Trophoblast cell (in vitro differentiated cells and primary cell): Measurements from ENCODE around the gene MGMT.

ENCODE experiments used
- DNase-seq, 2 donors: peaks; one replicate each; pipeline ENCODE4 v3.0.0-alpha.2; 2016
- H2AFZ ChIP-seq: 2 replicates; pipeline ENCODE4 v1.6.1; 2013; ENCODE audit warnings: low read length, moderate library complexity, mild to moderate bottlenecking; ENCODE audit not compliant: insufficient read depth, poor library complexity
- H2AK5ac ChIP-seq: 2 replicates; pipeline ENCODE4 v1.6.1; 2013; ENCODE audit warnings: mild to moderate bottlenecking, low read length
- H2BK120ac ChIP-seq: 2 replicates; pipeline ENCODE4 v1.6.1; 2013; ENCODE audit warnings: low read length, mild to moderate bottlenecking, moderate library complexity; ENCODE audit not compliant: insufficient read depth, poor library complexity
- H2BK12ac ChIP-seq: 2 replicates; pipeline ENCODE4 v1.6.1; 2013; ENCODE audit warnings: mild to moderate bottlenecking, low read length, moderate library complexity
- H2BK5ac ChIP-seq: 2 replicates; pipeline ENCODE4 v1.6.1; 2013; ENCODE audit warnings: low read length, low read depth, moderate library complexity, mild to moderate bottlenecking; ENCODE audit not compliant: poor library complexity
- H3K14ac ChIP-seq: 2 replicates; pipeline ENCODE4 v1.6.1; 2013; ENCODE audit warnings: mild to moderate bottlenecking, low read length
- H3K18ac ChIP-seq: 2 replicates; pipeline ENCODE4 v1.6.1; 2013; ENCODE audit warnings: mild to moderate bottlenecking, low read length
- H3K23ac ChIP-seq: 2 replicates; pipeline ENCODE4 v1.6.1; 2013; ENCODE audit warnings: low read length
- H3K27ac ChIP-seq: 2 replicates; pipeline ENCODE4 v1.5.1; 2013; ENCODE audit warnings: low read depth, mild to moderate bottlenecking, inconsistent platforms, low read length, moderate library complexity
- H3K27me3 ChIP-seq: 2 replicates; pipeline ENCODE4 v1.6.1; 2013; ENCODE audit warnings: inconsistent platforms, mild to moderate bottlenecking, low read length, moderate library complexity; ENCODE audit not compliant: insufficient read depth
- H3K36me3 ChIP-seq, 2 experiments: 1 replicate in 1 of 2; 2 replicates in 1 of 2; pipeline ENCODE4 v1.6.1; 2013; ENCODE audit warnings: low read length in 2 of 2, mild to moderate bottlenecking in 2 of 2, moderate library complexity in 1 of 2; ENCODE audit not compliant: insufficient read depth in 2 of 2, control insufficient read depth in 1 of 2
- H3K4ac ChIP-seq: 2 replicates; pipeline ENCODE4 v1.6.1; 2013; ENCODE audit warnings: low read depth, mild to moderate bottlenecking, low read length, moderate library complexity
- H3K4me1 ChIP-seq, 2 experiments: 1 replicate in 1 of 2; 2 replicates in 1 of 2; pipeline ENCODE4 v1.6.1; 2013; ENCODE audit warnings: low read length in 2 of 2, mild to moderate bottlenecking in 2 of 2, moderate library complexity in 1 of 2; ENCODE audit not compliant: insufficient read depth in 2 of 2, control insufficient read depth in 1 of 2
- H3K4me2 ChIP-seq: 2 replicates; pipeline ENCODE4 v1.6.1; 2013; ENCODE audit warnings: inconsistent platforms, mild to moderate bottlenecking, low read length, moderate library complexity
- H3K4me3 ChIP-seq: 2 replicates; pipeline ENCODE4 v1.5.1; 2013; ENCODE audit warnings: mild to moderate bottlenecking, low read depth, low read length, inconsistent platforms
- H3K79me1 ChIP-seq: one replicate; pipeline ENCODE4 v1.6.1; 2013; ENCODE audit warnings: low read length
- H3K79me2 ChIP-seq: 2 replicates; pipeline ENCODE4 v1.6.1; 2013; ENCODE audit warnings: low read length, mild to moderate bottlenecking; ENCODE audit not compliant: control insufficient read depth, insufficient read depth, poor library complexity
- H3K9ac ChIP-seq: 2 replicates; pipeline ENCODE4 v1.6.1; 2013; ENCODE audit warnings: mild to moderate bottlenecking, low read length
- H3K9me3 ChIP-seq: 2 replicates; pipeline ENCODE4 v1.6.1; 2013; ENCODE audit warnings: low read depth, mild to moderate bottlenecking, control low read depth, inconsistent platforms, low read length; ENCODE audit not compliant: insufficient read depth
- H4K12ac ChIP-seq: 2 replicates; pipeline ENCODE4 v1.6.1; 2013; ENCODE audit warnings: low read depth, mild to moderate bottlenecking, low read length, moderate library complexity
- H4K8ac ChIP-seq: 2 replicates; pipeline ENCODE4 v1.6.1; 2013; ENCODE audit warnings: low read depth, mild to moderate bottlenecking, low read length, moderate library complexity
- H4K91ac ChIP-seq: one replicate; pipeline ENCODE4 v1.6.1; 2013; ENCODE audit warnings: low read depth, mild to moderate bottlenecking, low read length, moderate library complexity
- WGBS: extraction: QIAGEN DNeasy Blood & Tissue Kit; methylation state at CpG from one replicate; pipeline ENCODE4 v1.1.7; 2013; ENCODE audit warnings: missing lambda C conversion rate; ENCODE audit not compliant: insufficient read length, insufficient coverage; ENCODE audit errors: extremely low coverage; 5-methylcytosine and 5-hydroxymethylcytosine counted together

The MGMT gene

DNA sequence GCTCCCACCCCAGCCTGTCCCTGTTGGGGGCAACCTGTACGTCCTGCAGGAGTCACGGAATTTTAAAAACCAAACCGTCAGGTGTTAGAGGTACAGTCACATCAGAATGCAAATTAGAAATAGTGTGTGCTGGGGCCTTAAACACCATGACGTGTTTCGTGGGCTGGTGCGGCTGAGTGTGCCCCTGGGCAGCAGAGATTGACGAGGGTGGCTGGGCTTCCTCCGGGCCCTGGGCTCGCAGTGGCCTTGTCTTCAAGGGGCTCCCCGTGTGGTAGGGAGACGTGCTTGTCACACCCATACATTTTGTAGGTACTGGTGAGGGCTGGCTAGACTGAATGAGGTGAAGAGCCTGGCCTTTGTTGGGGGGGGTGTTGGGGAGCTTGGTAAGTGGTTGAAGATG is 7.6 kb downstream of the MGMT start:
- no peak overlapping the region for H4K8ac ChIP-seq
- H3K9ac ChIP-seq = no peak overlapping the region
- no CpG with 5 or more reads among the region's 11 CpGs for WGBS
- no peak overlapping the region for H2AFZ ChIP-seq
- no peak overlapping the region for H3K23ac ChIP-seq
- no peak overlapping the region for H3K4ac ChIP-seq
- H2BK120ac ChIP-seq = no peak overlapping the region
- DNase-seq = no peak
- H4K91ac ChIP-seq = no peak overlapping the region
- no peak overlapping the region for H3K18ac ChIP-seq
- H3K4me1 ChIP-seq = no peaks in the 10 kb centered on the region
- H3K4me2 ChIP-seq = no peak overlapping the region
- no peak overlapping the region for H4K12ac ChIP-seq
- peaks cover 0 to 1% of the 10 kb centered on the region in 2 experiments for H3K36me3 ChIP-seq
- H3K9me3 ChIP-seq = no peaks in the 10 kb centered on the region
- no peaks in the 10 kb centered on the region for H3K27me3 ChIP-seq
- H2BK5ac ChIP-seq = no peak overlapping the region
- H2BK12ac ChIP-seq = no peak overlapping the region
- no peak overlapping the region for H3K27ac ChIP-seq
- H3K79me2 ChIP-seq = no peaks in the 10 kb centered on the region
- no peak overlapping the region for H2AK5ac ChIP-seq
- no peak overlapping the region for H3K4me3 ChIP-seq
- H3K14ac ChIP-seq = no peak overlapping the region
- H3K79me1 ChIP-seq = no peaks in the 10 kb centered on the region

GRCh38 chr10:129476431-129476830 is 9.4 kb downstream of the MGMT start:
- Histone ChIP-seq H4K8ac (no peak overlapping the region), H3K79me2 (no peaks in the 10 kb centered on the region), H4K91ac (no peak overlapping the region), H3K27me3 (no peaks in the 10 kb centered on the region), H3K4me1 (no peaks in the 10 kb centered on the region), H3K36me3 (no peaks in the 10 kb centered on the region), H3K14ac (no peak overlapping the region), H3K4ac (no peak overlapping the region), H3K18ac (no peak overlapping the region), H2BK120ac (no peak overlapping the region), H3K23ac (no peak overlapping the region), H2AFZ (no peak overlapping the region), H3K9me3 (peaks cover 2% of the 10 kb centered on the region), H2AK5ac (no peak overlapping the region), H3K27ac (no peak overlapping the region), H4K12ac (no peak overlapping the region), H3K9ac (no peak overlapping the region), H2BK12ac (no peak overlapping the region), H3K4me3 (no peak overlapping the region), H3K79me1 (no peaks in the 10 kb centered on the region), H3K4me2 (no peak overlapping the region), H2BK5ac (no peak overlapping the region)
- DNase-seq = no peak
- WGBS = no CpG with 5 or more reads among the region's 8 CpGs

GRCh38 chr10:129477051-129477450 is 10.0 kb downstream of the MGMT start:
- peaks cover 2% of the 10 kb centered on the region for H3K9me3 ChIP-seq
- no peaks in the 10 kb centered on the region for H3K79me2 ChIP-seq
- WGBS = no CpG with 5 or more reads among the region's 5 CpGs
- no peaks in the 10 kb centered on the region for H3K27me3 ChIP-seq
- no peak overlapping the region for H3K4ac ChIP-seq
- no peak overlapping the region for H3K9ac ChIP-seq
- no peak overlapping the region for H3K14ac ChIP-seq
- H3K36me3 ChIP-seq = no peaks in the 10 kb centered on the region
- H4K12ac ChIP-seq = no peak overlapping the region
- no peaks in the 10 kb centered on the region for H3K4me1 ChIP-seq
- H2AFZ ChIP-seq = no peak overlapping the region
- H3K27ac ChIP-seq = no peak overlapping the region
- no peak overlapping the region for H3K4me3 ChIP-seq
- no peak overlapping the region for H4K91ac ChIP-seq
- no peak overlapping the region for H2BK12ac ChIP-seq
- no peaks in the 10 kb centered on the region for H3K79me1 ChIP-seq
- no peak overlapping the region for H4K8ac ChIP-seq
- no peak overlapping the region for H3K18ac ChIP-seq
- DNase-seq = no peak
- no peak overlapping the region for H2BK5ac ChIP-seq
- no peak overlapping the region for H3K23ac ChIP-seq
- no peak overlapping the region for H3K4me2 ChIP-seq
- H2BK120ac ChIP-seq = no peak overlapping the region
- H2AK5ac ChIP-seq = no peak overlapping the region

- Histone ChIP-seq H3K9me3 (peaks cover 4% of the 10 kb centered on the region), H2AK5ac (no peak overlapping the region), H3K79me1 (no peaks in the 10 kb centered on the region), H3K79me2 (no peaks in the 10 kb centered on the region), H4K91ac (no peak overlapping the region), H4K8ac (no peak overlapping the region), H3K14ac (no peak overlapping the region), H3K27ac (no peak overlapping the region), H3K4me1 (no peaks in the 10 kb centered on the region), H2BK12ac (no peak overlapping the region), H3K4ac (no peak overlapping the region), H3K23ac (no peak overlapping the region), H4K12ac (no peak overlapping the region), H2BK120ac (no peak overlapping the region), H3K27me3 (no peaks in the 10 kb centered on the region), H3K18ac (no peak overlapping the region), H2AFZ (no peak overlapping the region), H3K9ac (no peak overlapping the region), H3K4me2 (no peak overlapping the region), H3K36me3 (peaks cover 0 to 3% of the 10 kb centered on the region in 2 experiments), H2BK5ac (no peak overlapping the region), H3K4me3 (no peak overlapping the region)
- no CpG with 5 or more reads among the region's 1 CpG for WGBS
- DNase-seq = no peak
Measured at GRCh38 chr10:129481641-129482040, 14.6 kb downstream of the MGMT start.
